OCI-LY3 (cell line): ENCODE results near the gene LAD1.

Experiments
- H2AFZ ChIP-seq: fragments of 200-600, 300-600 bp; shearing (Covaris generic); 2 replicates; pipeline ENCODE4 v1.6.0; 2014; ENCODE audit warnings: antibody characterized with exemption, low read depth, low read length
- H3K27ac ChIP-seq: fragments of 200-600, 300-600 bp; sonication (generic); 2 replicates; pipeline ENCODE4 v1.5.1; 2014; ENCODE audit warnings: mild to moderate bottlenecking, low read length, moderate library complexity, mixed read lengths
- H3K27me3 ChIP-seq: fragments of 200-600, 300-600 bp; sonication (generic); 2 replicates; pipeline ENCODE4 v1.6.1; 2014; ENCODE audit warnings: low read depth, low read length, mixed read lengths
- H3K36me3 ChIP-seq: fragments of 200-600, 300-600 bp; sonication (generic); replicated peaks from 2 replicates; pipeline ENCODE3; 2014; ENCODE audit warnings: low read depth, low read length, mixed read lengths
- H3K4me1 ChIP-seq: fragments of 300-600, 200-600 bp; sonication (generic); 2 replicates; pipeline ENCODE4 v1.6.1; 2014; ENCODE audit warnings: low read length, mixed read lengths
- H3K4me2 ChIP-seq: fragments of 200-600, 300-600 bp; sonication (generic); 2 replicates; pipeline ENCODE4 v1.6.1; 2014; ENCODE audit warnings: low read length, mixed read lengths
- H3K4me3 ChIP-seq: fragments of 300-600, 200-600 bp; sonication (generic); 2 replicates; pipeline ENCODE4 v1.5.1; 2014; ENCODE audit warnings: antibody characterized with exemption, mild to moderate bottlenecking, low read length, moderate library complexity
- H3K79me2 ChIP-seq: fragments of 300-600, 200-600 bp; shearing (Covaris generic); 2 replicates; pipeline ENCODE4 v1.6.1; 2014; ENCODE audit warnings: mild to moderate bottlenecking, low read length, mixed read lengths
- H3K9ac ChIP-seq: fragments of 300-600, 200-600 bp; shearing (Covaris generic); 2 replicates; pipeline ENCODE4 v1.6.0; 2014; ENCODE audit warnings: mild to moderate bottlenecking, low read length, moderate library complexity
- H3K9me3 ChIP-seq: fragments of 200-600, 300-600 bp; shearing (Covaris generic); 2 replicates; pipeline ENCODE4 v1.6.1; 2014; ENCODE audit warnings: low read length, mixed read lengths; ENCODE audit not compliant: insufficient read depth
- H4K20me1 ChIP-seq: fragments of 200-600, 300-600 bp; sonication (generic); 2 replicates; pipeline ENCODE4 v1.6.1; 2016; ENCODE audit warnings: low read length, mixed read lengths; ENCODE audit not compliant: insufficient read depth
- CTCF ChIP-seq: fragments of 200-600, 300-600 bp; sonication (generic); IDR thresholded peaks from 2 replicates; pipeline ENCODE4 v1.5.1; 2014; ENCODE audit warnings: antibody characterized with exemption, low read length, low read depth
- EZH2phosphoT487 ChIP-seq: fragments of 200-600 bp; shearing (Covaris generic); IDR thresholded peaks from 2 replicates; pipeline ENCODE4 v1.6.1; 2018; ENCODE audit warnings: antibody characterized with exemption, mixed run types, low read depth

Gene LAD1

GRCh38 chr1:201358596-201358995 lies 40.5 kb downstream of the LAD1 start:
- Histone ChIP-seq H3K4me2 (no peak overlapping the region), H2AFZ (no peak overlapping the region), H3K4me1 (no peaks in the 10 kb centered on the region), H3K9ac (no peak overlapping the region), H3K9me3 (no peaks in the 10 kb centered on the region), H3K27me3 (peaks cover 53% of the 10 kb centered on the region), H4K20me1 (no peaks in the 10 kb centered on the region), H3K79me2 (no peaks in the 10 kb centered on the region), H3K4me3 (no peak overlapping the region), H3K36me3 (no peaks in the 10 kb centered on the region), H3K27ac (no peak overlapping the region)
- TF ChIP-seq CTCF (no peak), EZH2phosphoT487 (no peak)

GRCh38 chr1:201357636-201358348 lies 41.3 kb downstream of the LAD1 start:
- H3K4me1 ChIP-seq: no peaks in the 10 kb centered on the region
- no peaks in the 10 kb centered on the region for H3K79me2 ChIP-seq
- no peak overlapping the region for H3K27ac ChIP-seq
- H3K4me2 ChIP-seq: no peak overlapping the region
- TF ChIP-seq CTCF (no peak), EZH2phosphoT487 (no peak)
- H2AFZ ChIP-seq: no peak overlapping the region
- peaks cover 48% of the 10 kb centered on the region for H3K27me3 ChIP-seq
- no peaks in the 10 kb centered on the region for H3K36me3 ChIP-seq
- H4K20me1 ChIP-seq: no peaks in the 10 kb centered on the region
- no peak overlapping the region for H3K9ac ChIP-seq
- H3K9me3 ChIP-seq: no peaks in the 10 kb centered on the region
- no peak overlapping the region for H3K4me3 ChIP-seq

GRCh38 chr1:201357211-201357610 lies 41.9 kb downstream of the LAD1 start:
- H3K9ac ChIP-seq: no peak overlapping the region
- no peak overlapping the region for H3K27ac ChIP-seq
- no peaks in the 10 kb centered on the region for H3K36me3 ChIP-seq
- no peak overlapping the region for H2AFZ ChIP-seq
- H3K79me2 ChIP-seq: no peaks in the 10 kb centered on the region
- no peaks in the 10 kb centered on the region for H4K20me1 ChIP-seq
- no peaks in the 10 kb centered on the region for H3K4me1 ChIP-seq
- peaks cover 48% of the 10 kb centered on the region for H3K27me3 ChIP-seq
- no peak overlapping the region for H3K4me2 ChIP-seq
- H3K4me3 ChIP-seq: no peak overlapping the region
- TF ChIP-seq CTCF (no peak), EZH2phosphoT487 (no peak)
- no peaks in the 10 kb centered on the region for H3K9me3 ChIP-seq

GRCh38 chr1:201356701-201357100 lies 42.4 kb downstream of the LAD1 start:
- no peaks in the 10 kb centered on the region for H3K36me3 ChIP-seq
- no peak overlapping the region for H3K4me2 ChIP-seq
- H3K9ac ChIP-seq: no peak overlapping the region
- peaks cover 48% of the 10 kb centered on the region for H3K27me3 ChIP-seq
- H3K79me2 ChIP-seq: no peaks in the 10 kb centered on the region
- TF ChIP-seq CTCF (no peak), EZH2phosphoT487 (no peak)
- no peaks in the 10 kb centered on the region for H3K4me1 ChIP-seq
- H3K9me3 ChIP-seq: no peaks in the 10 kb centered on the region
- no peak overlapping the region for H3K27ac ChIP-seq
- H2AFZ ChIP-seq: no peak overlapping the region
- H3K4me3 ChIP-seq: no peak overlapping the region
- H4K20me1 ChIP-seq: no peaks in the 10 kb centered on the region
